RWPE1 (cell line): ENCODE measurements around the gene FGF12.

ENCODE experiments used
- CTCF ChIA-PET: fragments of 350-600 bp; sonication (Branson Sonifier 250); formaldehyde crosslinking; extraction: SDS; loops from one replicate; lab custom pipeline; 2021; lab: Yijun Ruan, JAX
- POLR2A ChIA-PET: fragments of 400-600 bp; formaldehyde crosslinking; extraction: SDS; loops from one replicate; lab custom pipeline; 2020; ENCODE audit warnings: antibody characterized with exemption; ENCODE audit not compliant: low non-redundant PET; lab: Yijun Ruan, JAX
- DNase-seq: peaks from one replicate; pipeline ENCODE4 v3.0.0; 2012; ENCODE audit warnings: low spot score
- H3K27ac ChIP-seq: fragments of 450-650 bp; 2 replicates; pipeline ENCODE4 v1.5.1; 2017
- CTCF ChIP-seq: fragments of 450-650 bp; conservative IDR thresholded peaks from 2 replicates; pipeline ENCODE4 v1.5.1; 2017; ENCODE audit warnings: low read depth, mild to moderate bottlenecking

FGF12 gene

GRCh38 chr3:192514081-192514753 lies 213.1 kb downstream of the FGF12 start:
- no peak for TF ChIP-seq CTCF
- DNase-seq, result peak; percentile 26
- CTCF ChIA-PET, result interaction anchor here (0.6 kb wide), 2 partner anchors 19 to 1301 kb away, joined by 3 read pairs; no protein-coding TSS in a partner anchor
- H3K27ac ChIP-seq, result no peak overlapping the region
- POLR2A ChIA-PET, result no interaction called here

GRCh38 chr3:192505731-192506130 lies 221.6 kb downstream of the FGF12 start:
- no peak for TF ChIP-seq CTCF
- ChIA-PET POLR2A (no interaction called here), CTCF (no interaction called here)
- no peak for DNase-seq
- no peak overlapping the region for H3K27ac ChIP-seq

GRCh38 chr3:192501401-192501800 lies 225.9 kb downstream of the FGF12 start:
- no peak for DNase-seq
- POLR2A ChIA-PET, result no interaction called here
- no peak overlapping the region for H3K27ac ChIP-seq
- CTCF ChIA-PET, result no interaction called here
- no peak for TF ChIP-seq CTCF

- POLR2A ChIA-PET, result no interaction called here
- H3K27ac ChIP-seq, result no peak overlapping the region
- CTCF ChIA-PET, result no interaction called here
- no peak for TF ChIP-seq CTCF
- DNase-seq, result no peak
Observed at GRCh38 chr3:192496905-192497587, 230.3 kb downstream of the FGF12 start.

GRCh38 chr3:192494174-192494573 lies 233.2 kb downstream of the FGF12 start:
- DNase-seq, result no peak
- H3K27ac ChIP-seq, result no peak overlapping the region
- CTCF ChIA-PET, result no interaction called here
- no peak for TF ChIP-seq CTCF
- POLR2A ChIA-PET, result no interaction called here

- DNase-seq, result no peak
- POLR2A ChIA-PET, result no interaction called here
- TF ChIP-seq CTCF, result no peak
Observed at GRCh38 chr3:192490720-192491119, 236.6 kb downstream of the FGF12 start.

More at GRCh38 chr3:192490720-192491119, 236.6 kb downstream of the FGF12 start:
- H3K27ac ChIP-seq, result no peak overlapping the region
- CTCF ChIA-PET, result no interaction called here
